ENCODE results near the gene KDM1A.

The KDM1A gene

GRCh38 chr1:23013657-23014056, 5.6 kb upstream of the KDM1A start:
- no peak for DNase-seq (ENCODE audit: low read depth in 2 of 2)

GRCh38 chr1:23018661-23019093, 591 bp upstream of the KDM1A start:
- DNase-seq (ENCODE audit: low read depth in 2 of 2): no peak

- no peak for DNase-seq (ENCODE audit: low read depth in 2 of 2)
These were observed 776 bp downstream of the KDM1A start for GRCh38 chr1:23019863-23020625.

- no peak for DNase-seq (ENCODE audit: low read depth in 2 of 2)
These were observed 1.6 kb downstream of the KDM1A start for GRCh38 chr1:23020706-23021405.

GRCh38 chr1:23021834-23022233, 2.6 kb downstream of the KDM1A start:
- no peak for DNase-seq (ENCODE audit: low read depth in 2 of 2)

GRCh38 chr1:23023174-23023845, 4.0 kb downstream of the KDM1A start:
- no peak for DNase-seq (ENCODE audit: low read depth in 2 of 2)

GRCh38 chr1:23026568-23026967, 7.3 kb downstream of the KDM1A start:
- no peak for DNase-seq (ENCODE audit: low read depth in 2 of 2)

- DNase-seq (ENCODE audit: low read depth in 2 of 2): no peak
These were observed 8.2 kb downstream of the KDM1A start for GRCh38 chr1:23027352-23027907.

- no peak for DNase-seq (ENCODE audit: low read depth in 2 of 2)
These were observed 10.1 kb downstream of the KDM1A start for GRCh38 chr1:23029337-23029736.

- DNase-seq (ENCODE audit: low read depth in 2 of 2): no peak
These were observed 16.7 kb downstream of the KDM1A start for GRCh38 chr1:23035823-23036452.

GRCh38 chr1:23037081-23037740, 17.9 kb downstream of the KDM1A start:
- no peak for DNase-seq (ENCODE audit: low read depth in 2 of 2)

- no peak for DNase-seq (ENCODE audit: low read depth in 2 of 2)
These were observed 20.1 kb downstream of the KDM1A start for GRCh38 chr1:23039308-23039826.

GRCh38 chr1:23040509-23040908, 21.2 kb downstream of the KDM1A start:
- DNase-seq (ENCODE audit: low read depth in 2 of 2): no peak

- no peak for DNase-seq (ENCODE audit: low read depth in 2 of 2)
These were observed 24.8 kb downstream of the KDM1A start for GRCh38 chr1:23044035-23044434.

- DNase-seq (ENCODE audit: low read depth in 2 of 2): no peak
These were observed 30.9 kb downstream of the KDM1A start for GRCh38 chr1:23050201-23050600.

- no peak for DNase-seq (ENCODE audit: low read depth in 2 of 2)
These were observed 32.1 kb downstream of the KDM1A start for GRCh38 chr1:23051290-23051909.

GRCh38 chr1:23057301-23057700, 38.0 kb downstream of the KDM1A start:
- DNase-seq (ENCODE audit: low read depth in 2 of 2): no peak

- DNase-seq (ENCODE audit: low read depth in 2 of 2): no peak
These were observed 43.0 kb downstream of the KDM1A start for GRCh38 chr1:23062271-23062670.

GRCh38 chr1:23065385-23065784, 46.1 kb downstream of the KDM1A start:
- no peak for DNase-seq (ENCODE audit: low read depth in 2 of 2)

- DNase-seq (ENCODE audit: low read depth in 2 of 2): no peak
These were observed 46.8 kb downstream of the KDM1A start for GRCh38 chr1:23066075-23066474.

- DNase-seq (ENCODE audit: low read depth in 2 of 2): no peak
These were observed 49.9 kb downstream of the KDM1A start for GRCh38 chr1:23069149-23069548.

All from fibroblast of skin of left biceps (primary cell).